WTC11 (cell line): ENCODE measurements around the gene BAIAP2. TPM values are rescaled to one million over a fixed set of nuclear protein-coding genes. Genes with fewer than 3 reads are reported as not detected.

ENCODE experiments used
- ATAC-seq: fragments of 200-7000 bp; cut with Tn5 transposase; 2 replicates; pipeline ENCODE4 v1.10.0; 2021; ENCODE audit warnings: mild to moderate bottlenecking, moderate library complexity
- CTCF ChIA-PET: fragments of 300-600 bp; sonication (Branson Sonifier 250); formaldehyde crosslinking; loops from one replicate; lab custom pipeline; 2021; ENCODE audit warnings: antibody characterized with exemption; lab: Charles Lee
- POLR2A ChIA-PET: fragments of 350-600 bp; sonication (Branson Sonifier 250); formaldehyde crosslinking; loops from one replicate; lab custom pipeline; 2021; ENCODE audit warnings: antibody characterized with exemption; lab: Charles Lee
- DNase-seq: peaks from one replicate; pipeline ENCODE4 v3.0.0; 2021; ENCODE audit warnings: low spot score
- H3K27ac Mint-ChIP-seq: 2 replicates; pipeline ENCODE4 v1.8.0; 2021; ENCODE audit warnings: mixed read lengths
- H3K27me3 Mint-ChIP-seq: 2 replicates; pipeline ENCODE4 v1.8.0; 2021; ENCODE audit warnings: low read depth, mild to moderate bottlenecking, moderate library complexity, mixed read lengths
- H3K36me3 Mint-ChIP-seq: 2 replicates; pipeline ENCODE4 v1.8.0; 2021; ENCODE audit warnings: mixed read lengths
- H3K4me1 Mint-ChIP-seq: 2 replicates; pipeline ENCODE4 v1.8.0; 2022; ENCODE audit warnings: mixed read lengths
- H3K4me3 Mint-ChIP-seq: 2 replicates; pipeline ENCODE4 v1.8.0; 2021; ENCODE audit warnings: mild to moderate bottlenecking, moderate library complexity, mixed read lengths
- H3K9me3 Mint-ChIP-seq: 2 replicates; pipeline ENCODE4 v1.8.0; 2021; ENCODE audit warnings: mixed read lengths
- CBFB ChIP-seq: sonication (generic); formaldehyde crosslinking; IDR thresholded peaks from 2 replicates; pipeline ENCODE4 v1.8.1; 2022; ENCODE audit warnings: mild to moderate bottlenecking, low read depth, missing genetic modification reagents
- EMX1 ChIP-seq: fragments of 250-450 bp; sonication (Bioruptor Pico); IDR thresholded peaks from 2 replicates; pipeline ENCODE4 v1.8.0; 2021; ENCODE audit warnings: mild to moderate bottlenecking
- ESRRA ChIP-seq: sonication (generic); formaldehyde crosslinking; IDR thresholded peaks from 2 replicates; pipeline ENCODE4 v1.8.1; 2022; ENCODE audit warnings: mild to moderate bottlenecking, missing genetic modification reagents, borderline replicate concordance
- ETV6 ChIP-seq: sonication (generic); formaldehyde crosslinking; IDR thresholded peaks from 2 replicates; pipeline ENCODE4 v1.8.1; 2022; ENCODE audit warnings: mild to moderate bottlenecking, missing genetic modification reagents
- FOXJ3 ChIP-seq: sonication (generic); formaldehyde crosslinking; IDR thresholded peaks from 2 replicates; pipeline ENCODE4 v1.9.0; 2021; ENCODE audit warnings: missing genetic modification reagents, mild to moderate bottlenecking, borderline replicate concordance
- FOXK1 ChIP-seq: sonication (generic); formaldehyde crosslinking; IDR thresholded peaks from 2 replicates; pipeline ENCODE4 v1.8.0; 2022; ENCODE audit warnings: mild to moderate bottlenecking, moderate library complexity, missing genetic modification reagents
- FOXP4 ChIP-seq: sonication (generic); formaldehyde crosslinking; IDR thresholded peaks from 2 replicates; pipeline ENCODE4 v1.8.0; 2022; ENCODE audit warnings: mild to moderate bottlenecking, missing genetic modification reagents
- JAZF1 ChIP-seq: fragments of 250-450 bp; sonication (Bioruptor Pico); IDR thresholded peaks from 2 replicates; pipeline ENCODE4 v1.9.0; 2021; ENCODE audit warnings: moderate library complexity, mild to moderate bottlenecking, inconsistent platforms
- JUN ChIP-seq: sonication (generic); formaldehyde crosslinking; IDR thresholded peaks from 2 replicates; pipeline ENCODE4 v1.8.0; 2023; ENCODE audit warnings: mild to moderate bottlenecking, missing genetic modification reagents
- NFE2L1 ChIP-seq: sonication (generic); formaldehyde crosslinking; IDR thresholded peaks from 2 replicates; pipeline ENCODE4 v1.8.1; 2023; ENCODE audit warnings: missing genetic modification reagents
- NFYB ChIP-seq: sonication (generic); formaldehyde crosslinking; conservative IDR thresholded peaks from 2 replicates; pipeline ENCODE4 v1.8.0; 2022; ENCODE audit warnings: low read depth, missing genetic modification reagents
- NR3C1 ChIP-seq: sonication (generic); formaldehyde crosslinking; conservative IDR thresholded peaks from 2 replicates; pipeline ENCODE4 v1.8.1; 2023; ENCODE audit warnings: low read depth, mild to moderate bottlenecking, missing genetic modification reagents
- PREB ChIP-seq: sonication (generic); formaldehyde crosslinking; IDR thresholded peaks from 2 replicates; pipeline ENCODE4 v1.8.1; 2022; ENCODE audit warnings: mild to moderate bottlenecking, missing genetic modification reagents, moderate library complexity, borderline replicate concordance
- PRRX2 ChIP-seq: fragments of 250-450 bp; sonication (Bioruptor Pico); IDR thresholded peaks from 2 replicates; pipeline ENCODE4 v1.8.0; 2021; ENCODE audit warnings: mild to moderate bottlenecking
- RORB ChIP-seq: fragments of 250-450 bp; sonication (Bioruptor Pico); IDR thresholded peaks from 2 replicates; pipeline ENCODE4 v1.9.0; 2021; ENCODE audit warnings: mild to moderate bottlenecking
- SMAD4 ChIP-seq: sonication (generic); formaldehyde crosslinking; IDR thresholded peaks from 2 replicates; pipeline ENCODE4 v1.8.0; 2022; ENCODE audit warnings: mild to moderate bottlenecking, missing genetic modification reagents
- SOX15 ChIP-seq: fragments of 250-450 bp; sonication (Bioruptor Pico); IDR thresholded peaks from 2 replicates; pipeline ENCODE4 v1.9.0; 2021; ENCODE audit warnings: mild to moderate bottlenecking
- TCF7 ChIP-seq: sonication (generic); formaldehyde crosslinking; IDR thresholded peaks from 2 replicates; pipeline ENCODE4 v1.8.0; 2022; ENCODE audit warnings: mild to moderate bottlenecking, low read depth, missing genetic modification reagents, moderate library complexity
- TEAD4 ChIP-seq: sonication (generic); formaldehyde crosslinking; IDR thresholded peaks from 2 replicates; pipeline ENCODE4 v1.8.0; 2022; ENCODE audit warnings: mild to moderate bottlenecking, missing genetic modification reagents
- TP53 ChIP-seq: sonication (generic); formaldehyde crosslinking; IDR thresholded peaks from 2 replicates; pipeline ENCODE4 v1.8.1; 2023; ENCODE audit warnings: mild to moderate bottlenecking, missing genetic modification reagents
- ZBTB43 ChIP-seq: sonication (generic); formaldehyde crosslinking; IDR thresholded peaks from 2 replicates; pipeline ENCODE4 v1.8.1; 2023; ENCODE audit warnings: mild to moderate bottlenecking, missing genetic modification reagents
- ZMAT4 ChIP-seq: fragments of 250-450 bp; sonication (Bioruptor Pico); IDR thresholded peaks from 2 replicates; pipeline ENCODE4 v1.9.0; 2021; ENCODE audit warnings: mild to moderate bottlenecking
- ZNF138 ChIP-seq: sonication (generic); formaldehyde crosslinking; conservative IDR thresholded peaks from 2 replicates; pipeline ENCODE4 v1.8.1; 2022; ENCODE audit warnings: mild to moderate bottlenecking, moderate library complexity, missing genetic modification reagents
- ZNF317 ChIP-seq: sonication (generic); formaldehyde crosslinking; IDR thresholded peaks from 2 replicates; pipeline ENCODE4 v1.8.1; 2023; ENCODE audit warnings: low read depth, mild to moderate bottlenecking, moderate library complexity, missing genetic modification reagents, borderline replicate concordance
- ZNF396 ChIP-seq: fragments of 250-450 bp; sonication (Bioruptor Pico); IDR thresholded peaks from 2 replicates; pipeline ENCODE4 v1.8.0; 2021; ENCODE audit warnings: mild to moderate bottlenecking, moderate library complexity, borderline replicate concordance
- ZNF423 ChIP-seq: fragments of 250-450 bp; sonication (Bioruptor Pico); IDR thresholded peaks from 2 replicates; pipeline ENCODE4 v2.1.2; 2022; ENCODE audit warnings: mild to moderate bottlenecking, moderate library complexity
- total RNA-seq: library from RNA; stranded (reverse); gene quantifications from 3 replicates; pipeline ENCODE4 v1.2.3, GENCODE V29; 2021
- TF ChIP-seq, protein P1 (sequence below): fragments of 250-450 bp; sonication (Bioruptor Pico); IDR thresholded peaks from 2 replicates; pipeline ENCODE4 v1.9.0; 2021; ENCODE audit warnings: mild to moderate bottlenecking
- TF ChIP-seq, protein P2 (sequence below): fragments of 200-600 bp; IDR thresholded peaks from 2 replicates; pipeline ENCODE4 v1.8.0; 2022; ENCODE audit warnings: antibody characterized with exemption

The BAIAP2 gene
- total RNA-seq, 1 experiment from 2014 or later: 20.7 TPM

- H3K4me1 Mint-ChIP-seq: peaks cover 6% of the 10 kb centered on the region
- no peak overlapping the region for H3K27ac Mint-ChIP-seq
- TF ChIP-seq NFYB (CRISPR knock-in tag): no peak
- no peak for TF ChIP-seq ZNF138 (CRISPR knock-in tag)
- no peak for TF ChIP-seq ZMAT4 (CRISPR knock-in tag)
- TF ChIP-seq ZNF396 (CRISPR knock-in tag): no peak
- no peak for TF ChIP-seq ZBTB43 (CRISPR knock-in tag)
- TF ChIP-seq FOXK1: no peak
- TF ChIP-seq TEAD4 (CRISPR knock-in tag): no peak
- TF ChIP-seq NR3C1: no peak
- no peak for TF ChIP-seq FOXJ3
- TF ChIP-seq, protein P1, sequence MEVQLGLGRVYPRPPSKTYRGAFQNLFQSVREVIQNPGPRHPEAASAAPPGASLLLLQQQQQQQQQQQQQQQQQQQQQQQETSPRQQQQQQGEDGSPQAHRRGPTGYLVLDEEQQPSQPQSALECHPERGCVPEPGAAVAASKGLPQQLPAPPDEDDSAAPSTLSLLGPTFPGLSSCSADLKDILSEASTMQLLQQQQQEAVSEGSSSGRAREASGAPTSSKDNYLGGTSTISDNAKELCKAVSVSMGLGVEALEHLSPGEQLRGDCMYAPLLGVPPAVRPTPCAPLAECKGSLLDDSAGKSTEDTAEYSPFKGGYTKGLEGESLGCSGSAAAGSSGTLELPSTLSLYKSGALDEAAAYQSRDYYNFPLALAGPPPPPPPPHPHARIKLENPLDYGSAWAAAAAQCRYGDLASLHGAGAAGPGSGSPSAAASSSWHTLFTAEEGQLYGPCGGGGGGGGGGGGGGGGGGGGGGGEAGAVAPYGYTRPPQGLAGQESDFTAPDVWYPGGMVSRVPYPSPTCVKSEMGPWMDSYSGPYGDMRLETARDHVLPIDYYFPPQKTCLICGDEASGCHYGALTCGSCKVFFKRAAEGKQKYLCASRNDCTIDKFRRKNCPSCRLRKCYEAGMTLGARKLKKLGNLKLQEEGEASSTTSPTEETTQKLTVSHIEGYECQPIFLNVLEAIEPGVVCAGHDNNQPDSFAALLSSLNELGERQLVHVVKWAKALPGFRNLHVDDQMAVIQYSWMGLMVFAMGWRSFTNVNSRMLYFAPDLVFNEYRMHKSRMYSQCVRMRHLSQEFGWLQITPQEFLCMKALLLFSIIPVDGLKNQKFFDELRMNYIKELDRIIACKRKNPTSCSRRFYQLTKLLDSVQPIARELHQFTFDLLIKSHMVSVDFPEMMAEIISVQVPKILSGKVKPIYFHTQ (CRISPR knock-in tag): no peak
- TF ChIP-seq ETV6 (CRISPR knock-in tag): no peak
- TF ChIP-seq SOX15 (CRISPR knock-in tag): no peak
- TF ChIP-seq EMX1 (CRISPR knock-in tag): no peak
- no peak for TF ChIP-seq CBFB (CRISPR knock-in tag)
- TF ChIP-seq TCF7 (CRISPR knock-in tag): no peak
- no peak for TF ChIP-seq NFE2L1 (CRISPR knock-in tag)
- TF ChIP-seq ESRRA (CRISPR knock-in tag): no peak
- no peak for TF ChIP-seq ZNF423
- no peak for TF ChIP-seq JUN (CRISPR knock-in tag)
- no peaks in the 10 kb centered on the region for H3K9me3 Mint-ChIP-seq
- no peak for ATAC-seq
- ChIA-PET POLR2A (no interaction called here), CTCF (no interaction called here)
- no peak for DNase-seq
- H3K36me3 Mint-ChIP-seq: no peaks in the 10 kb centered on the region; the same call in 1 of the 2 replicates
- peaks cover 10% of the 10 kb centered on the region for H3K27me3 Mint-ChIP-seq
- H3K4me3 Mint-ChIP-seq: no peak overlapping the region
These were observed 37.4 kb upstream of the BAIAP2 start for GRCh38 chr17:80997424-80998117.

- H3K36me3 Mint-ChIP-seq: no peaks in the 10 kb centered on the region; the same call in 1 of the 2 replicates
- H3K27me3 Mint-ChIP-seq: peaks cover 15% of the 10 kb centered on the region
- CTCF ChIA-PET: no interaction called here
- TF ChIP-seq NFE2L1 (CRISPR knock-in tag) (no peak), RORB (CRISPR knock-in tag) (no peak), FOXK1 (no peak), TP53 (CRISPR knock-in tag) (no peak), SMAD4 (no peak), PRRX2 (CRISPR knock-in tag) (no peak), CBFB (CRISPR knock-in tag) (no peak), JAZF1 (no peak), FOXP4 (no peak), NR3C1 (no peak), ZNF317 (CRISPR knock-in tag) (no peak), PREB (CRISPR knock-in tag) (no peak)
- TF ChIP-seq, protein P2, sequence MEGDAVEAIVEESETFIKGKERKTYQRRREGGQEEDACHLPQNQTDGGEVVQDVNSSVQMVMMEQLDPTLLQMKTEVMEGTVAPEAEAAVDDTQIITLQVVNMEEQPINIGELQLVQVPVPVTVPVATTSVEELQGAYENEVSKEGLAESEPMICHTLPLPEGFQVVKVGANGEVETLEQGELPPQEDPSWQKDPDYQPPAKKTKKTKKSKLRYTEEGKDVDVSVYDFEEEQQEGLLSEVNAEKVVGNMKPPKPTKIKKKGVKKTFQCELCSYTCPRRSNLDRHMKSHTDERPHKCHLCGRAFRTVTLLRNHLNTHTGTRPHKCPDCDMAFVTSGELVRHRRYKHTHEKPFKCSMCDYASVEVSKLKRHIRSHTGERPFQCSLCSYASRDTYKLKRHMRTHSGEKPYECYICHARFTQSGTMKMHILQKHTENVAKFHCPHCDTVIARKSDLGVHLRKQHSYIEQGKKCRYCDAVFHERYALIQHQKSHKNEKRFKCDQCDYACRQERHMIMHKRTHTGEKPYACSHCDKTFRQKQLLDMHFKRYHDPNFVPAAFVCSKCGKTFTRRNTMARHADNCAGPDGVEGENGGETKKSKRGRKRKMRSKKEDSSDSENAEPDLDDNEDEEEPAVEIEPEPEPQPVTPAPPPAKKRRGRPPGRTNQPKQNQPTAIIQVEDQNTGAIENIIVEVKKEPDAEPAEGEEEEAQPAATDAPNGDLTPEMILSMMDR: no peak
These were observed 36.7 kb upstream of the BAIAP2 start for GRCh38 chr17:80998118-80998747.

More at GRCh38 chr17:80998118-80998747, 36.7 kb upstream of the BAIAP2 start:
- no peaks in the 10 kb centered on the region; the same call in 1 of the 2 replicates for H3K4me1 Mint-ChIP-seq
- H3K4me3 Mint-ChIP-seq: no peak overlapping the region
- no peak overlapping the region for H3K27ac Mint-ChIP-seq
- POLR2A ChIA-PET: no interaction called here
- ATAC-seq (no peak), DNase-seq (no peak)
- no peaks in the 10 kb centered on the region for H3K9me3 Mint-ChIP-seq
